HCT116 (cell line): Measurements from ENCODE around the gene PFKFB3. TPM values are rescaled to one million over a fixed set of nuclear protein-coding genes. Genes with fewer than 3 reads are reported as not detected.

ENCODE experiments used
- ATAC-seq: fragments of 200-7000 bp; cut with Tn5 transposase; 2 replicates; pipeline ENCODE4 v1.9.1; 2020; ENCODE audit warnings: mild to moderate bottlenecking, moderate library complexity
- BruUV-seq: library from RNA; stranded (reverse); fragments of 400-500 nt; replicated peaks from 2 replicates; lab custom pipeline; 2021; lab: Mats Ljungman, UMichigan
- CTCF ChIA-PET: fragments of 300-600 bp; sonication (Branson Sonifier 250); formaldehyde crosslinking; loops from one replicate; lab custom pipeline; 2021; ENCODE audit warnings: antibody characterized with exemption; lab: Charles Lee
- POLR2A ChIA-PET: fragments of 300-600, 350-600 bp; sonication (Branson Sonifier 250); formaldehyde crosslinking; loops from one replicate; lab custom pipeline; 2021; ENCODE audit warnings: antibody characterized with exemption; lab: Charles Lee
- RAD21 ChIA-PET, 2 experiments: fragments of 300-600 bp; sonication (Branson Sonifier 250); formaldehyde crosslinking; loops; one replicate each; lab custom pipeline; 2023; ENCODE audit warnings: low total read pairs in 2 of 2; ENCODE audit not compliant: uncharacterized antibody in 2 of 2, unreplicated experiment in 2 of 2, low non-redundant PET in 1 of 2; lab: Charles Lee
- DNase-seq: peaks from one replicate; pipeline ENCODE4 v3.0.0-alpha.2; 2010; ENCODE audit warnings: low read depth, low spot score
- H2AFZ ChIP-seq: fragments of 200-600 bp; shearing (Covaris generic), sonication (generic); 2 replicates; pipeline ENCODE4 v1.6.1; 2017; ENCODE audit warnings: low read depth, mixed run types, mixed read lengths, antibody characterized with exemption, low read length; ENCODE audit not compliant: poor library complexity, severe bottlenecking
- H3K27ac ChIP-seq: 2 replicates; pipeline ENCODE4 v1.5.1; 2012; ENCODE audit warnings: low read depth, low read length
- H3K27me3 ChIP-seq: fragments of 200-600 bp; sonication (generic); 2 replicates; pipeline ENCODE4 v1.6.1; 2016; ENCODE audit warnings: mixed run types, low read length, mixed read lengths; ENCODE audit not compliant: insufficient read depth
- H3K36me3 ChIP-seq, 2 experiments: fragments of 200-500 bp in 1 of 2; fragments of 200-600 bp in 1 of 2; sonication (Bioruptor generic) in 1 of 2; sonication (generic) in 1 of 2; 2 replicates each; pipeline versions ENCODE4 v1.5.1 to v1.6.1; 2014 to 2016; ENCODE audit warnings: low read length in 2 of 2, inconsistent platforms in 1 of 2, mixed read lengths in 1 of 2, mixed run types in 1 of 2; ENCODE audit not compliant: insufficient read depth in 2 of 2, control insufficient read depth in 1 of 2
- H3K4me1 ChIP-seq, 2 experiments: fragments of 200-600 bp in 1 of 2; sonication (generic) in 1 of 2; 2 replicates each; pipeline versions ENCODE4 v1.5.1 to v1.6.1; 2012 to 2017; ENCODE audit warnings: low read length in 2 of 2, inconsistent platforms in 1 of 2, mild to moderate bottlenecking in 1 of 2, mixed read lengths in 1 of 2, mixed run types in 1 of 2, moderate library complexity in 1 of 2; ENCODE audit not compliant: insufficient read depth in 2 of 2, control insufficient read depth in 1 of 2
- H3K4me2 ChIP-seq: fragments of 200-600 bp; sonication (generic); 2 replicates; pipeline ENCODE4 v1.6.1; 2017; ENCODE audit warnings: mixed run types, low read length, mixed read lengths
- H3K4me3 ChIP-seq, 2 experiments: fragments of 200-600 bp in 1 of 2; sonication (generic) in 1 of 2; replicated peaks in 1 of 2; 2 replicates each; pipeline ENCODE4 v1.5.1; 2011 to 2016; ENCODE audit warnings: low read length in 2 of 2, control low read depth in 1 of 2, low read depth in 1 of 2, mild to moderate bottlenecking in 1 of 2, mixed read lengths in 1 of 2, mixed run types in 1 of 2
- H3K79me2 ChIP-seq: fragments of 200-600 bp; sonication (generic); 2 replicates; pipeline ENCODE4 v1.6.1; 2017; ENCODE audit warnings: mild to moderate bottlenecking, mixed run types, low read length, moderate library complexity, mixed read lengths; ENCODE audit not compliant: insufficient read depth
- H3K9ac ChIP-seq: fragments of 200-600 bp; sonication (generic); 2 replicates; pipeline ENCODE4 v1.6.1; 2016; ENCODE audit warnings: low read length, mixed read lengths
- H3K9me2 ChIP-seq: fragments of 200-600 bp; sonication (generic), shearing (Covaris generic); 2 replicates; pipeline ENCODE4 v1.6.1; 2017; ENCODE audit warnings: mixed run types, mild to moderate bottlenecking, moderate library complexity; ENCODE audit not compliant: insufficient read depth
- H3K9me3 ChIP-seq, 2 experiments: fragments of 200-500 bp in 1 of 2; fragments of 200-600 bp in 1 of 2; sonication (Bioruptor generic) in 1 of 2; sonication (generic) in 1 of 2; 2 replicates each; pipeline ENCODE4 v1.6.1; 2014 to 2017; ENCODE audit warnings: low read length in 2 of 2, mixed read lengths in 2 of 2, inconsistent platforms in 1 of 2, low read depth in 1 of 2, mild to moderate bottlenecking in 1 of 2, mixed run types in 1 of 2, moderate library complexity in 1 of 2; ENCODE audit not compliant: control insufficient read depth in 1 of 2, insufficient read depth in 1 of 2
- H4K20me1 ChIP-seq: fragments of 200-600 bp; sonication (generic), shearing (Covaris generic); 2 replicates; pipeline ENCODE4 v1.6.1; 2017; ENCODE audit warnings: mixed run types, mild to moderate bottlenecking, moderate library complexity; ENCODE audit not compliant: insufficient read depth
- CEBPB ChIP-seq: IDR thresholded peaks from 2 replicates; pipeline ENCODE4 v1.6.1; 2012; ENCODE audit warnings: low read depth
- EZH2 ChIP-seq: fragments of 200-600 bp; sonication (generic); IDR thresholded peaks from 2 replicates; pipeline ENCODE4 v1.6.1; 2017; ENCODE audit warnings: antibody characterized with exemption, mixed run types
- REST ChIP-seq: IDR thresholded peaks from 2 replicates; pipeline ENCODE4 v1.6.1; 2012; ENCODE audit warnings: low read depth
- YY1 ChIP-seq: IDR thresholded peaks from 2 replicates; pipeline ENCODE4 v1.6.1; 2011; ENCODE audit warnings: low read length, low read depth, moderate library complexity, mild to moderate bottlenecking; ENCODE audit not compliant: insufficient replicate concordance; ENCODE audit errors: extremely low read depth
- ZFX ChIP-seq: fragments of 450-650 bp; IDR thresholded peaks from 2 replicates; pipeline ENCODE4 v1.6.1; 2017
- intact Hi-C: fragments of 100-400 bp; cut with micrococcal nuclease; formaldehyde crosslinking; loops from 2 replicates; pipeline ENCODE4 v1.10.0; 2022
- total RNA-seq: library from RNA; stranded (reverse); gene quantifications from one replicate; pipeline ENCODE4 v1.2.1, GENCODE V29; 2021; ENCODE audit not compliant: unreplicated experiment
- TF ChIP-seq, protein P1 (sequence below): IDR thresholded peaks from 2 replicates; pipeline ENCODE4 v1.6.1; 2012

Gene PFKFB3
- total RNA-seq, 1 experiment from 2014 or later, result 50.8 TPM

DNA sequence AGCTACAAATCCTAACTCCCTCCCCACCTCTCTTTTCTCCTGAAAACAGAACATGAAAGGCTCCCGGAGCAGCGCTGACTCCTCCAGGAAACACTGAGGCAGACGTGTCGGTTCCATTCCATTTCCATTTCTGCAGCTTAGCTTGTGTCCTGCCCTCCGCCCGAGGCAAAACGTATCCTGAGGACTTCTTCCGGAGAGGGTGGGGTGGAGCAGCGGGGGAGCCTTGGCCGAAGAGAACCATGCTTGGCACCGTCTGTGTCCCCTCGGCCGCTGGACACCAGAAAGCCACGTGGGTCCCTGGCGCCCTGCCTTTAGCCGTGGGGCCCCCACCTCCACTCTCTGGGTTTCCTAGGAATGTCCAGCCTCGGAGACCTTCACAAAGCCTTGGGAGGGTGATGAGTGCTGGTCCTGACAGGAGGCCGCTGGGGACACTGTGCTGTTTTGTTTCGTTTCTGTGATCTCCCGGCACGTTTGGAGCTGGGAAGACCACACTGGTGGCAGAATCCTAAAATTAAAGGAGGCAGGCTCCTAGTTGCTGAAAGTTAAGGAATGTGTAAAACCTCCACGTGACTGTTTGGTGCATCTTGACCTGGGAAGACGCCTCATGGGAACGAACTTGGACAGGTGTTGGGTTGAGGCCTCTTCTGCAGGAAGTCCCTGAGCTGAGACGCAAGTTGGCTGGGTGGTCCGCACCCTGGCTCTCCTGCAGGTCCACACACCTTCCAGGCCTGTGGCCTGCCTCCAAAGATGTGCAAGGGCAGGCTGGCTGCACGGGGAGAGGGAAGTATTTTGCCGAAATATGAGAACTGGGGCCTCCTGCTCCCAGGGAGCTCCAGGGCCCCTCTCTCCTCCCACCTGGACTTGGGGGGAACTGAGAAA lies 30.4 kb downstream of the PFKFB3 start:
- intact Hi-C loops, result no loop called here
- ATAC-seq (no peak), DNase-seq (no peak)
- H4K20me1 ChIP-seq, result no peaks in the 10 kb centered on the region
- H3K36me3 ChIP-seq, result peaks cover 8 to 13% of the 10 kb centered on the region in 2 experiments; a peak in 3 of 4 replicates
- no peak overlapping the region for H3K4me3 ChIP-seq
- no peak overlapping the region for H3K27ac ChIP-seq
- H3K4me1 ChIP-seq, result no peaks in the 10 kb centered on the region
- CTCF ChIA-PET, result no interaction called here
- TF ChIP-seq YY1 (no peak), REST (no peak), ZFX (no peak), EZH2 (no peak), CEBPB (no peak)
- TF ChIP-seq, protein P1, sequence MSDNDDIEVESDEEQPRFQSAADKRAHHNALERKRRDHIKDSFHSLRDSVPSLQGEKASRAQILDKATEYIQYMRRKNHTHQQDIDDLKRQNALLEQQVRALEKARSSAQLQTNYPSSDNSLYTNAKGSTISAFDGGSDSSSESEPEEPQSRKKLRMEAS, result no peak
- POLR2A ChIA-PET, result no interaction called here
- H2AFZ ChIP-seq, result no peak overlapping the region
- no TSS peak for BruUV-seq
- no peaks in the 10 kb centered on the region for H3K9me3 ChIP-seq
- H3K4me2 ChIP-seq, result no peak overlapping the region
- no peaks in the 10 kb centered on the region for H3K79me2 ChIP-seq
- RAD21 ChIA-PET, result no interaction called here
- H3K27me3 ChIP-seq, result no peaks in the 10 kb centered on the region
- no peaks in the 10 kb centered on the region for H3K9me2 ChIP-seq
- H3K9ac ChIP-seq, result no peak overlapping the region
